Measurements from ENCODE around the gene TACC2. TPM values are rescaled to one million over a fixed set of nuclear protein-coding genes. Genes with fewer than 3 reads are reported as not detected.

The TACC2 gene
- total and polyA plus RNA-seq, 2 donors (not counting 3 experiments of a cell fraction or from before 2014, with no cell fraction given) = 14.4 to 46.2 TPM

GRCh38 chr10:122083478-122084025 lies 94.6 kb downstream of the TACC2 start:
- TF ChIP-seq FOS (IDR thresholded peaks at IDR 0.05; ENCODE audit: borderline replicate concordance, insufficient read depth, low read length) (no peak), GATA2 (IDR thresholded peaks at IDR 0.05; ENCODE audit: insufficient read depth, insufficient read length, low read depth, low read length) (no peak), POLR2AphosphoS5 (IDR thresholded peaks at IDR 0.05; ENCODE audit: insufficient read depth, low read depth, low read length) (no peak), POLR2A (IDR thresholded peaks at IDR 0.05; ENCODE audit: low read depth, low read length) (no peak), MAX (IDR thresholded peaks at IDR 0.05; ENCODE audit: insufficient read depth, insufficient read length) (no peak), MYC (IDR thresholded peaks at IDR 0.05; ENCODE audit: low read depth, low read length) (no peak), JUN (IDR thresholded peaks at IDR 0.05; ENCODE audit: borderline replicate concordance, insufficient read depth, insufficient read length, low read depth) (no peak), EZH2 (IDR thresholded peaks at IDR 0.05; ENCODE audit: borderline replicate concordance, low read depth, low read length, severe bottlenecking) (no peak), CTCF (IDR thresholded peaks at IDR 0.05; ENCODE audit: extremely low read depth in 1 of 2, insufficient read depth in 1 of 2, low read depth in 1 of 2, low read length in 2 of 2) (no peak)
- Histone ChIP-seq H3K9me1 (replicated peaks; ENCODE audit: control insufficient read depth, extremely low read depth, insufficient read depth, low read length) (no peaks in the 10 kb centered on the region), H3K4me1 (ENCODE audit: control insufficient read depth, extremely low read depth, insufficient read depth, low read length) (no peaks in the 10 kb centered on the region), H3K9me3 (replicated peaks; ENCODE audit: control insufficient read depth, insufficient read depth, low read length) (no peaks in the 10 kb centered on the region), H2AFZ (ENCODE audit: low read depth, low read length) (no peak overlapping the region), H3K9ac (replicated peaks; ENCODE audit: extremely low read depth, insufficient read depth, low read length) (no peak overlapping the region), H3K27ac (ENCODE audit: insufficient read depth, low read depth, low read length) (no peak overlapping the region), H3K36me3 (ENCODE audit: control insufficient read depth in 2 of 2, extremely low read depth in 1 of 2, insufficient read depth in 2 of 2, low read length in 2 of 2) (no peaks in the 10 kb centered on the region), H3K4me2 (ENCODE audit: insufficient read depth, low read length) (no peak overlapping the region), H4K20me1 (replicated peaks; ENCODE audit: control insufficient read depth, extremely low read depth, insufficient read depth, low read length) (no peaks in the 10 kb centered on the region), H3K27me3 (ENCODE audit: control insufficient read depth in 2 of 2, insufficient read depth in 2 of 2, low read length in 2 of 2) (peaks cover 0 to 1% of the 10 kb centered on the region in 2 experiments), H3K79me2 (ENCODE audit: control insufficient read depth, insufficient read depth, low read length) (no peaks in the 10 kb centered on the region), H3K4me3 (replicated peaks in 1 of 3; ENCODE audit: insufficient read depth in 1 of 3, low read depth in 1 of 3, low read length in 3 of 3) (no peak overlapping the region)
- no peak for FAIRE-seq
- DNase-seq (ENCODE audit: low read depth, low spot score) = no peak
- ChIA-PET CTCF (interaction anchor here (1.0 to 1.2 kb wide), 2 partner anchors 11 to 20 kb away, joined by 3 read pairs; no protein-coding TSS in a partner anchor), POLR2A (no interaction called here)
- intact Hi-C loops (cut with micrococcal nuclease) = no loop called here
- dilution Hi-C loops (cut with MboI; ENCODE audit: extremely low pct_ligation_motif_present, low sequenced_read_pairs) = no loop called here
- BruUV-seq (replicated peaks) = no TSS peak
